Calu3 (cell line): ENCODE measurements around the gene COL20A1. TPM values are rescaled to one million over a fixed set of nuclear protein-coding genes. Genes with fewer than 3 reads are reported as not detected.

Experiments used
- BruUV-seq: library from RNA; stranded (reverse); fragments of 400-500 nt; replicated peaks from 2 replicates; lab custom pipeline; 2021; lab: Mats Ljungman, UMichigan
- CTCF ChIA-PET: fragments of 300-600 bp; sonication (Branson Sonifier 250); formaldehyde crosslinking; loops from one replicate; lab custom pipeline; 2022; ENCODE audit warnings: antibody characterized with exemption; lab: Charles Lee
- DNase-seq: peaks from one replicate; pipeline ENCODE4 v3.0.0; 2022
- H3K27ac Mint-ChIP-seq: one replicate; pipeline ENCODE4 v1.8.0; 2022; ENCODE audit warnings: mixed read lengths; ENCODE audit not compliant: unreplicated experiment
- H3K27me3 Mint-ChIP-seq: one replicate; pipeline ENCODE4 v1.8.0; 2022; ENCODE audit warnings: mixed read lengths; ENCODE audit not compliant: unreplicated experiment
- H3K36me3 Mint-ChIP-seq: one replicate; pipeline ENCODE4 v1.8.0; 2022; ENCODE audit warnings: mild to moderate bottlenecking, moderate library complexity, mixed read lengths; ENCODE audit not compliant: insufficient read depth, unreplicated experiment
- H3K4me1 Mint-ChIP-seq: one replicate; pipeline ENCODE4 v1.8.0; 2022; ENCODE audit warnings: mild to moderate bottlenecking, low read depth, mixed read lengths; ENCODE audit not compliant: unreplicated experiment
- H3K4me3 Mint-ChIP-seq: one replicate; pipeline ENCODE4 v1.8.0; 2022; ENCODE audit warnings: mild to moderate bottlenecking, low read depth, moderate library complexity, mixed read lengths; ENCODE audit not compliant: unreplicated experiment
- H3K9me3 Mint-ChIP-seq: one replicate; pipeline ENCODE4 v1.8.0; 2022; ENCODE audit warnings: low read depth, mixed read lengths; ENCODE audit not compliant: unreplicated experiment
- CTCF ChIP-seq: fragments of 200-600 bp; IDR thresholded peaks from one replicate; pipeline ENCODE4 v1.8.0; 2022; ENCODE audit warnings: antibody characterized with exemption; ENCODE audit not compliant: unreplicated experiment
- intact Hi-C: fragments of 100-400 bp; cut with micrococcal nuclease; formaldehyde crosslinking; loops from one replicate; pipeline ENCODE4 v1.10.0; 2022; ENCODE audit not compliant: unreplicated experiment
- total RNA-seq: library from RNA; stranded (reverse); gene quantifications from 2 replicates; pipeline ENCODE4 v1.2.3, GENCODE V29; 2022

The COL20A1 gene
- total RNA-seq, 1 experiment from 2014 or later: not detected

GRCh38 chr20:63323357-63323981 is 30.5 kb downstream of the COL20A1 start:
- Mint-ChIP-seq H3K27me3 (peaks cover 84% of the 10 kb centered on the region), H3K4me1 (no peaks in the 10 kb centered on the region), H3K4me3 (no peak overlapping the region), H3K9me3 (no peaks in the 10 kb centered on the region), H3K36me3 (peaks cover 4% of the 10 kb centered on the region), H3K27ac (no peak overlapping the region)
- DNase-seq: no peak
- intact Hi-C loops: no loop called here
- no TSS peak for BruUV-seq
- CTCF ChIA-PET: no interaction called here
- no peak for TF ChIP-seq CTCF

- no peaks in the 10 kb centered on the region for H3K9me3 Mint-ChIP-seq
- no peak overlapping the region for H3K27ac Mint-ChIP-seq
- no peak overlapping the region for H3K4me3 Mint-ChIP-seq
- DNase-seq: no peak
- no peaks in the 10 kb centered on the region for H3K4me1 Mint-ChIP-seq
- peaks cover 4% of the 10 kb centered on the region for H3K36me3 Mint-ChIP-seq
- BruUV-seq: no TSS peak
- intact Hi-C loops: no loop called here
- peaks cover 86% of the 10 kb centered on the region for H3K27me3 Mint-ChIP-seq
- TF ChIP-seq CTCF: no peak
- CTCF ChIA-PET: interaction anchor here (0.6 kb wide), 1 partner anchor 368 kb away, joined by 3 read pairs; no protein-coding TSS in a partner anchor
Measured at GRCh38 chr20:63325021-63325471, 32.1 kb downstream of the COL20A1 start.

DNA sequence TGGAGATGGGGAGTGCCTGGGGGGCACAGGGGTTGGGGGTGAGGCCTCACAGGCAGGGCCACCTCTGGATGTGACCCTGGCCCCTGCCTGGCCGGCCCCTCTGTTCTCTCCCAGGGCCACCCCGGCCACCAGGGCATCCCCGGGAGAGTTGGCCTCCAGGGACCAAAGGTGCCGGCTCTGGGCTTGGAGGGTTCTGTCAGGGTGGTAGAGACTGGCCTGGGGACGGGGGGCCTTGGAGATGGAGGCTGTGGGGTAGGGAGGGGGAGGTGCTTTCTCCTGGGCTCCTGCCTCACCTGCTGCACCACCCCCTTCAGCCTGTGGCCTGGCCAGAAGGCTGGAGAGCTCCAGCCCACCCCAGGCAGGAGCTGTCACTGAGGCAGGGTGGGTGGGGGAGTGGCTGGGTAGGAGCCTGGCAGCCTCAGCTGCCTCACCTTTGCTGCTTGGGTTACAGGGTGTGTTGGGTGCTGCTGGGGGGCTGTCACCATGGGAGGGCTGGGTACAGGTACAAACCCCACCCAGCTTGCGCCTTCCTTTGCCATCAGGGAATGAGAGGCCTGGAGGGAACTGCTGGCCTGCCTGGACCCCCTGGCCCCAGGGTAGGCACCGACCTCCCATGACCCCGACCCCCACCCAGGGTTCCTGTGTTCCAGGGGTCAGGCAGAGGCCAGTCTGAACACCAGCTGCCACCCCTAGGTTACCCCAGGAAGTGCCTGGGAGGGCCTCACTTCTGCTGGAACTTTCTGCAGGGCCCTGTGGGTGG is 32.7 kb downstream of the COL20A1 start:
- Mint-ChIP-seq H3K27ac (no peak overlapping the region), H3K9me3 (no peaks in the 10 kb centered on the region), H3K4me3 (no peak overlapping the region), H3K36me3 (peaks cover 4% of the 10 kb centered on the region), H3K4me1 (no peaks in the 10 kb centered on the region), H3K27me3 (peaks cover 86% of the 10 kb centered on the region)
- TF ChIP-seq CTCF: peak; percentile 3
- CTCF ChIA-PET: interaction anchor here (0.6 kb wide), 1 partner anchor 369 kb away, joined by 3 read pairs; no protein-coding TSS in a partner anchor
- intact Hi-C loops: no loop called here
- DNase-seq: no peak
- BruUV-seq: no TSS peak

- no peak for TF ChIP-seq CTCF
- no peak overlapping the region for H3K4me3 Mint-ChIP-seq
- no peaks in the 10 kb centered on the region for H3K9me3 Mint-ChIP-seq
- H3K36me3 Mint-ChIP-seq: no peaks in the 10 kb centered on the region
- CTCF ChIA-PET: no interaction called here
- H3K4me1 Mint-ChIP-seq: no peaks in the 10 kb centered on the region
- peaks cover 86% of the 10 kb centered on the region for H3K27me3 Mint-ChIP-seq
- DNase-seq: no peak
- BruUV-seq: no TSS peak
- H3K27ac Mint-ChIP-seq: no peak overlapping the region
- intact Hi-C loops: no loop called here
Measured at GRCh38 chr20:63326314-63327230, 33.6 kb downstream of the COL20A1 start.
